HUES64 (cell line): ENCODE data around the gene EEIG1.
A peak's percentile ranks its signal among the peaks of the same experiment; 100 is the strongest.

Experiments
- H3K27ac ChIP-seq: 2 replicates; pipeline ENCODE4 v1.7.0; 2013; ENCODE audit warnings: low read depth, low read length, inconsistent platforms
- H3K27me3 ChIP-seq: 2 replicates; pipeline ENCODE4 v1.6.1; 2013; ENCODE audit warnings: mild to moderate bottlenecking, low read length; ENCODE audit not compliant: insufficient read depth
- H3K36me3 ChIP-seq: 2 replicates; pipeline ENCODE4 v1.6.1; 2013; ENCODE audit warnings: mild to moderate bottlenecking, low read length; ENCODE audit not compliant: insufficient read depth
- H3K4me1 ChIP-seq: 2 replicates; pipeline ENCODE4 v1.6.1; 2013; ENCODE audit warnings: mild to moderate bottlenecking, low read length, moderate library complexity; ENCODE audit not compliant: insufficient read depth
- H3K4me3 ChIP-seq: 2 replicates; pipeline ENCODE4 v1.5.1; 2013; ENCODE audit warnings: mild to moderate bottlenecking, low read length, moderate library complexity
- H3K9ac ChIP-seq: 2 replicates; pipeline ENCODE4 v1.6.1; 2013; ENCODE audit warnings: mild to moderate bottlenecking, low read depth, low read length
- H3K9me3 ChIP-seq: 2 replicates; pipeline ENCODE4 v1.6.1; 2013; ENCODE audit warnings: low read depth, low read length; ENCODE audit not compliant: insufficient read depth
- WGBS: fragments of 150-250, 120-280 bp; methylation state at CpG from one replicate; pipeline ENCODE4 v1.1.7; 2013; ENCODE audit warnings: missing lambda C conversion rate; 5-methylcytosine and 5-hydroxymethylcytosine counted together

EEIG1 gene

GRCh38 chr9:128011071-128011817, 30.5 kb upstream of the EEIG1 start:
- no peak overlapping the region for H3K4me3 ChIP-seq
- no peaks in the 10 kb centered on the region for H3K9me3 ChIP-seq
- no peaks in the 10 kb centered on the region for H3K27me3 ChIP-seq
- no peak overlapping the region for H3K9ac ChIP-seq
- no peaks in the 10 kb centered on the region for H3K4me1 ChIP-seq
- H3K36me3 ChIP-seq, result no peaks in the 10 kb centered on the region
- H3K27ac ChIP-seq, result no peak overlapping the region
- 74% methylated on average over 12 of the region's 12 CpGs for WGBS

GRCh38 chr9:128009639-128010038, 28.9 kb upstream of the EEIG1 start:
- Histone ChIP-seq H3K9me3 (no peaks in the 10 kb centered on the region), H3K4me3 (no peak overlapping the region), H3K36me3 (no peaks in the 10 kb centered on the region), H3K27ac (no peak overlapping the region), H3K9ac (no peak overlapping the region), H3K4me1 (no peaks in the 10 kb centered on the region), H3K27me3 (no peaks in the 10 kb centered on the region)
- 95% methylated on average over 9 of the region's 9 CpGs for WGBS

GRCh38 chr9:128008171-128008570, 27.4 kb upstream of the EEIG1 start:
- Histone ChIP-seq H3K27ac (no peak overlapping the region), H3K4me1 (no peaks in the 10 kb centered on the region), H3K9ac (no peak overlapping the region), H3K27me3 (no peaks in the 10 kb centered on the region), H3K36me3 (no peaks in the 10 kb centered on the region), H3K9me3 (no peaks in the 10 kb centered on the region), H3K4me3 (no peak overlapping the region)
- 93% methylated on average over 5 of the region's 5 CpGs for WGBS

GRCh38 chr9:128007566-128008138, 26.9 kb upstream of the EEIG1 start:
- 78% methylated on average over 10 of the region's 10 CpGs for WGBS
- Histone ChIP-seq H3K27me3 (no peaks in the 10 kb centered on the region), H3K36me3 (no peaks in the 10 kb centered on the region), H3K4me1 (no peaks in the 10 kb centered on the region), H3K9me3 (no peaks in the 10 kb centered on the region), H3K27ac (no peak overlapping the region; the same call in 1 of the 2 replicates), H3K4me3 (no peak overlapping the region), H3K9ac (no peak overlapping the region)

- H3K27ac ChIP-seq, result no peak overlapping the region
- no peaks in the 10 kb centered on the region for H3K36me3 ChIP-seq
- H3K27me3 ChIP-seq, result no peaks in the 10 kb centered on the region
- H3K4me3 ChIP-seq, result no peak overlapping the region
- no peaks in the 10 kb centered on the region for H3K9me3 ChIP-seq
- H3K9ac ChIP-seq, result no peak overlapping the region
- peaks cover 1% of the 10 kb centered on the region for H3K4me1 ChIP-seq
- 92% methylated on average over 9 of the region's 11 CpGs for WGBS
Observed at GRCh38 chr9:128006332-128006996, 25.7 kb upstream of the EEIG1 start.

- Histone ChIP-seq H3K4me1 (peaks cover 6% of the 10 kb centered on the region), H3K27me3 (no peaks in the 10 kb centered on the region), H3K36me3 (no peaks in the 10 kb centered on the region), H3K9me3 (no peaks in the 10 kb centered on the region), H3K9ac (no peak overlapping the region), H3K4me3 (no peak overlapping the region), H3K27ac (no peak overlapping the region)
- WGBS, result 80% methylated on average over 11 of the region's 12 CpGs
Observed at GRCh38 chr9:128005923-128006322, 25.1 kb upstream of the EEIG1 start.

GRCh38 chr9:128003966-128004604, 23.3 kb upstream of the EEIG1 start:
- no peaks in the 10 kb centered on the region for H3K36me3 ChIP-seq
- H3K4me1 ChIP-seq, result peaks cover 6% of the 10 kb centered on the region
- 93% methylated on average over 11 of the region's 11 CpGs for WGBS
- H3K27ac ChIP-seq, result no peak overlapping the region
- no peak overlapping the region for H3K9ac ChIP-seq
- H3K27me3 ChIP-seq, result no peaks in the 10 kb centered on the region
- no peak overlapping the region for H3K4me3 ChIP-seq
- no peaks in the 10 kb centered on the region for H3K9me3 ChIP-seq

GRCh38 chr9:128002959-128003358, 22.2 kb upstream of the EEIG1 start:
- H3K4me1 ChIP-seq, result peaks cover 6% of the 10 kb centered on the region
- H3K9me3 ChIP-seq, result no peaks in the 10 kb centered on the region
- H3K9ac ChIP-seq, result no peak overlapping the region
- no peak overlapping the region for H3K4me3 ChIP-seq
- 90% methylated on average over 5 of the region's 5 CpGs for WGBS
- no peak overlapping the region for H3K27ac ChIP-seq
- H3K36me3 ChIP-seq, result no peaks in the 10 kb centered on the region
- H3K27me3 ChIP-seq, result no peaks in the 10 kb centered on the region

- H3K27ac ChIP-seq, result peak overlapping the region; percentile 60
- H3K4me1 ChIP-seq, result peaks cover 6% of the 10 kb centered on the region
- H3K9ac ChIP-seq, result peak overlapping the region; percentile 62; the same call in 1 of the 2 replicates
- no peaks in the 10 kb centered on the region for H3K27me3 ChIP-seq
- no peaks in the 10 kb centered on the region for H3K9me3 ChIP-seq
- H3K36me3 ChIP-seq, result no peaks in the 10 kb centered on the region
- 55% methylated on average over 18 of the region's 18 CpGs for WGBS
- H3K4me3 ChIP-seq, result no peak overlapping the region
Observed at GRCh38 chr9:128001779-128002298, 21.1 kb upstream of the EEIG1 start.

GRCh38 chr9:128001151-128001778, 20.5 kb upstream of the EEIG1 start:
- WGBS, result 72% methylated on average over 10 of the region's 10 CpGs
- H3K4me1 ChIP-seq, result peaks cover 6% of the 10 kb centered on the region
- peak overlapping the region; percentile 60 for H3K27ac ChIP-seq

More at GRCh38 chr9:128001151-128001778, 20.5 kb upstream of the EEIG1 start:
- Histone ChIP-seq H3K27me3 (no peaks in the 10 kb centered on the region), H3K9me3 (no peaks in the 10 kb centered on the region), H3K9ac (peak overlapping the region; percentile 62), H3K4me3 (no peak overlapping the region), H3K36me3 (no peaks in the 10 kb centered on the region)
